Measurements from ENCODE around the gene KIF14. TPM values are rescaled to one million over a fixed set of nuclear protein-coding genes. Genes with fewer than 3 reads are reported as not detected.
"Not testable (repeated sequence)": the region's sequence is repeated elsewhere in the genome, so short reads cannot be mapped to it uniquely, and the experiment has no call there.

KIF14 gene
- total RNA-seq, 1 experiment from 2014 or later, result 17.8 TPM

DNA sequence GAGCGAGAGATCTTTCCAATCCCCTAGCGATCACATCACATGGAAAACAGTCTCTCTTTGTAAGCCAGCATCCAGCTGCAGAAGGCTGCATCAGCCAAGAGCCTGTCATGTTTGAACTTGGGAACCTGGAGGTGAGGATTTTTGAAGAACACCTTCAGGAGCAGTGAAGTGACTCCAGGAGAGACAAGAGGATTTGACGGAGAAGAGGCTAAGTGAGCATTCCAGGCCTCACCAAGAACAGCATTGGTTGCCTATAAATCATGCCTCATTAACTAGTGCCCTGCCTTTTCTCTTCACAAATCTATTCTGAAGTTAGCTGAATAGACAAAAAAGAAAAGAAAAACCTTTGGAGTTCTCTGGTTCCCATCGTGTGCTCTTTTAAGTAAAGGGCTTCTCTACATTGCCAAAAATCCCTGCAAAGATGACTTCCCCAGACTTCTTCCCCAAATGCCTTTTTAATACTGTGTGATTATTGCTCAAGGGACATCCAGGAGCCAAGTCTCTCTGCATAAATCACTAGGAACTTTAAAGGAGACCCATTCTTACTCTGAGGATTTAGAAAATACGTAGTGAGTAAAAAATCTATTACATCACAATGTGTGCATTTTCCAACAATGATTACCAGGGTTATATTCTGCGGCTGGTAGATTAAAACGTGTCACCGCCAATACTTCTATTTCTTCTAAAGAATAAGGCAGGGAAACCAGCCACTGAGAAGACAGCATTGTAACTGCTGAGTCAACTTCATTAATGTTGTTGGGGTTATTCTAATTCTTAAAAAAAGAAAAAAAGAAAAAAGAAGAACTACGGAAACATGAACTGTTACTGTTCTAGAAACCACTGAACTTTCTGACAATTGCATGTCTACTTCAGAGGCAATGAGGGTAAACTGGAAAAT, 95.2 kb downstream of the KIF14 start:
- ChIA-PET CTCF (no interaction called here), POLR2A (no interaction called here)
- H3K4me3 ChIP-seq (ENCODE audit: low read depth in 2 of 2, low read length in 2 of 2), result no peak overlapping the region
- no peak overlapping the region for H3K27ac ChIP-seq (ENCODE audit: low read length)
- no peaks in the 10 kb centered on the region for H3K27me3 ChIP-seq (ENCODE audit: control insufficient read depth, insufficient read depth, low read length)
- TF ChIP-seq, protein P1, sequence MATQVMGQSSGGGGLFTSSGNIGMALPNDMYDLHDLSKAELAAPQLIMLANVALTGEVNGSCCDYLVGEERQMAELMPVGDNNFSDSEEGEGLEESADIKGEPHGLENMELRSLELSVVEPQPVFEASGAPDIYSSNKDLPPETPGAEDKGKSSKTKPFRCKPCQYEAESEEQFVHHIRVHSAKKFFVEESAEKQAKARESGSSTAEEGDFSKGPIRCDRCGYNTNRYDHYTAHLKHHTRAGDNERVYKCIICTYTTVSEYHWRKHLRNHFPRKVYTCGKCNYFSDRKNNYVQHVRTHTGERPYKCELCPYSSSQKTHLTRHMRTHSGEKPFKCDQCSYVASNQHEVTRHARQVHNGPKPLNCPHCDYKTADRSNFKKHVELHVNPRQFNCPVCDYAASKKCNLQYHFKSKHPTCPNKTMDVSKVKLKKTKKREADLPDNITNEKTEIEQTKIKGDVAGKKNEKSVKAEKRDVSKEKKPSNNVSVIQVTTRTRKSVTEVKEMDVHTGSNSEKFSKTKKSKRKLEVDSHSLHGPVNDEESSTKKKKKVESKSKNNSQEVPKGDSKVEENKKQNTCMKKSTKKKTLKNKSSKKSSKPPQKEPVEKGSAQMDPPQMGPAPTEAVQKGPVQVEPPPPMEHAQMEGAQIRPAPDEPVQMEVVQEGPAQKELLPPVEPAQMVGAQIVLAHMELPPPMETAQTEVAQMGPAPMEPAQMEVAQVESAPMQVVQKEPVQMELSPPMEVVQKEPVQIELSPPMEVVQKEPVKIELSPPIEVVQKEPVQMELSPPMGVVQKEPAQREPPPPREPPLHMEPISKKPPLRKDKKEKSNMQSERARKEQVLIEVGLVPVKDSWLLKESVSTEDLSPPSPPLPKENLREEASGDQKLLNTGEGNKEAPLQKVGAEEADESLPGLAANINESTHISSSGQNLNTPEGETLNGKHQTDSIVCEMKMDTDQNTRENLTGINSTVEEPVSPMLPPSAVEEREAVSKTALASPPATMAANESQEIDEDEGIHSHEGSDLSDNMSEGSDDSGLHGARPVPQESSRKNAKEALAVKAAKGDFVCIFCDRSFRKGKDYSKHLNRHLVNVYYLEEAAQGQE (IDR thresholded peaks at IDR 0.05; ENCODE audit: insufficient read depth in 1 of 2, low read depth in 2 of 2, low read length in 1 of 2), result no peak
- no peak for TF ChIP-seq SIN3A (IDR thresholded peaks at IDR 0.05; ENCODE audit: borderline replicate concordance, insufficient read depth, low read depth, low read length)
- TF ChIP-seq, protein P2, sequence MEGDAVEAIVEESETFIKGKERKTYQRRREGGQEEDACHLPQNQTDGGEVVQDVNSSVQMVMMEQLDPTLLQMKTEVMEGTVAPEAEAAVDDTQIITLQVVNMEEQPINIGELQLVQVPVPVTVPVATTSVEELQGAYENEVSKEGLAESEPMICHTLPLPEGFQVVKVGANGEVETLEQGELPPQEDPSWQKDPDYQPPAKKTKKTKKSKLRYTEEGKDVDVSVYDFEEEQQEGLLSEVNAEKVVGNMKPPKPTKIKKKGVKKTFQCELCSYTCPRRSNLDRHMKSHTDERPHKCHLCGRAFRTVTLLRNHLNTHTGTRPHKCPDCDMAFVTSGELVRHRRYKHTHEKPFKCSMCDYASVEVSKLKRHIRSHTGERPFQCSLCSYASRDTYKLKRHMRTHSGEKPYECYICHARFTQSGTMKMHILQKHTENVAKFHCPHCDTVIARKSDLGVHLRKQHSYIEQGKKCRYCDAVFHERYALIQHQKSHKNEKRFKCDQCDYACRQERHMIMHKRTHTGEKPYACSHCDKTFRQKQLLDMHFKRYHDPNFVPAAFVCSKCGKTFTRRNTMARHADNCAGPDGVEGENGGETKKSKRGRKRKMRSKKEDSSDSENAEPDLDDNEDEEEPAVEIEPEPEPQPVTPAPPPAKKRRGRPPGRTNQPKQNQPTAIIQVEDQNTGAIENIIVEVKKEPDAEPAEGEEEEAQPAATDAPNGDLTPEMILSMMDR (IDR thresholded peaks at IDR 0.05), result no peak
- no peak for TF ChIP-seq POLR2AphosphoS5 (IDR thresholded peaks at IDR 0.05; ENCODE audit: low read depth, low read length)
- no peak for TF ChIP-seq TCF7L2 (IDR thresholded peaks at IDR 0.05; ENCODE audit: low read depth, low read length)
- intact Hi-C loops (cut with micrococcal nuclease; ENCODE audit: unreplicated experiment), result no loop called here
- no TSS peak for BruUV-seq (replicated peaks)
- no peak for ATAC-seq
- no peak for DNase-seq (ENCODE audit: low read depth, low spot score)
- H3K4me1 ChIP-seq (ENCODE audit: control insufficient read depth, insufficient read depth, low read length), result no peaks in the 10 kb centered on the region
- in situ Hi-C loops (cut with HindIII; ENCODE audit: low pct_unique_long_range_greater_than_20kb, low sequenced_read_pairs), result no loop called here
- no peaks in the 10 kb centered on the region for H3K9me3 ChIP-seq (ENCODE audit: control insufficient read depth, insufficient read depth, low read depth, low read length)
- no peaks in the 10 kb centered on the region for H3K36me3 ChIP-seq (ENCODE audit: control insufficient read depth, insufficient read depth, low read length)

DNA sequence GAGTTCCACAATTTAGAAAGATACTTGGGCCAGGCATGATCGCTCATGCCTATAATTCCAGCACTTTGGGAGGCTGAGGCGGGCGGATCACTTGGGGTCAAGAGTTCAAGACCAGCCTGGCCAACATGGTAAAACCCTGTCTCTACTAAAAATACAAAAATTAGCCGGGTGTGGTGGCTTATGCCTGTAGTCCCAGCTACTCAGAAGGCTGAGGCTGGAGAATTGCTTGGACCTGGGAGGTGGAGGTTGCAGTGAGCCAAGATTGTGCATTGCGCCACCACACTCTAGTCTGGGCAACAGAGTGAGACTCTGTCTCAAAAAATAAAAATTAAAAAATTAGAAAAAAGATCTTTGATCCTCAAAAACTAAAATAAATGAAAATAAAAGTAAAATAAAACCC, 96.0 kb downstream of the KIF14 start:
- H3K27ac ChIP-seq (ENCODE audit: low read length); DNase-seq (ENCODE audit: low read depth, low spot score); in situ Hi-C loops (cut with HindIII; ENCODE audit: low pct_unique_long_range_greater_than_20kb, low sequenced_read_pairs); ATAC-seq; H3K9me3 ChIP-seq (ENCODE audit: control insufficient read depth, insufficient read depth, low read depth, low read length); H3K27me3 ChIP-seq (ENCODE audit: control insufficient read depth, insufficient read depth, low read length); H3K4me3 ChIP-seq (ENCODE audit: low read depth in 2 of 2, low read length in 2 of 2); H3K4me1 ChIP-seq (ENCODE audit: control insufficient read depth, insufficient read depth, low read length); H3K36me3 ChIP-seq (ENCODE audit: control insufficient read depth, insufficient read depth, low read length); BruUV-seq (replicated peaks); intact Hi-C loops (cut with micrococcal nuclease; ENCODE audit: unreplicated experiment); CTCF ChIA-PET; POLR2A ChIA-PET: not testable (repeated sequence)

DNA sequence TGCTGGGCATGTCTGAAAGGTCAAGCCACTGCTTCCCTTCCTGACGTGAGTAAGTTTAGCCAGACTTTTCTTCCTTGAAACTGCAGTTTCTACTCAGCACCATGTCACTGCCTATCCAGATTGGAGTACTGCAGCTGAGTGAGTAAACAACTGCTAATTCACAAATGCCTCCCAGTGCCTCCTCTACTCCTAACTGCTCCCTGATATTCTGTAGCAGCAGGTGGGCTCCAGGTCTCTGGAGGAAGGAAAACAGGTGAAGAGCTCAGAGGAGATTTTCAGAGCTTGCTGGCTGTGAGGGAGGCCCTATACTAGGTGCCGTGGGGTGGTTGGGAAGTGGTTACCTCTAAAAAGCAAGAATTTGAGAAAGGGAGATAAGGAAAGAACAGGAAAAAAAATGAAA, 96.5 kb downstream of the KIF14 start:
- DNase-seq (ENCODE audit: low read depth, low spot score) (no peak), ATAC-seq (no peak)
- H3K4me3 ChIP-seq (ENCODE audit: low read depth in 2 of 2, low read length in 2 of 2), result no peak overlapping the region
- H3K27ac ChIP-seq (ENCODE audit: low read length), result no peak overlapping the region
- ChIA-PET POLR2A (no interaction called here), CTCF (no interaction called here)
- H3K9me3 ChIP-seq (ENCODE audit: control insufficient read depth, insufficient read depth, low read depth, low read length), result no peaks in the 10 kb centered on the region
- H3K27me3 ChIP-seq (ENCODE audit: control insufficient read depth, insufficient read depth, low read length), result no peaks in the 10 kb centered on the region
- intact Hi-C loops (cut with micrococcal nuclease; ENCODE audit: unreplicated experiment) (no loop called here), in situ Hi-C loops (cut with HindIII; ENCODE audit: low pct_unique_long_range_greater_than_20kb, low sequenced_read_pairs) (no loop called here)
- no peaks in the 10 kb centered on the region for H3K4me1 ChIP-seq (ENCODE audit: control insufficient read depth, insufficient read depth, low read length)
- H3K36me3 ChIP-seq (ENCODE audit: control insufficient read depth, insufficient read depth, low read length), result no peaks in the 10 kb centered on the region
- BruUV-seq (replicated peaks), result no TSS peak
- TF ChIP-seq SIN3A (IDR thresholded peaks at IDR 0.05; ENCODE audit: borderline replicate concordance, insufficient read depth, low read depth, low read length), result no peak

All from Panc1 (cell line).